ENCODE results near the gene COASY.
A peak's percentile ranks its signal among the peaks of the same experiment; 100 is the strongest.

The COASY gene

GRCh38 chr17:42608305-42609181 is 46.6 kb downstream of the COASY start:
- TF ChIP-seq CTCF (IDR thresholded peaks at IDR 0.05; ENCODE audit: control insufficient read depth, extremely low read depth, insufficient read depth) = no peak
- H3K4me3 ChIP-seq (ENCODE audit: low read depth, low read length) = peak overlapping the region; percentile 84
- no peak for DNase-seq (ENCODE audit: low read depth)

DNA sequence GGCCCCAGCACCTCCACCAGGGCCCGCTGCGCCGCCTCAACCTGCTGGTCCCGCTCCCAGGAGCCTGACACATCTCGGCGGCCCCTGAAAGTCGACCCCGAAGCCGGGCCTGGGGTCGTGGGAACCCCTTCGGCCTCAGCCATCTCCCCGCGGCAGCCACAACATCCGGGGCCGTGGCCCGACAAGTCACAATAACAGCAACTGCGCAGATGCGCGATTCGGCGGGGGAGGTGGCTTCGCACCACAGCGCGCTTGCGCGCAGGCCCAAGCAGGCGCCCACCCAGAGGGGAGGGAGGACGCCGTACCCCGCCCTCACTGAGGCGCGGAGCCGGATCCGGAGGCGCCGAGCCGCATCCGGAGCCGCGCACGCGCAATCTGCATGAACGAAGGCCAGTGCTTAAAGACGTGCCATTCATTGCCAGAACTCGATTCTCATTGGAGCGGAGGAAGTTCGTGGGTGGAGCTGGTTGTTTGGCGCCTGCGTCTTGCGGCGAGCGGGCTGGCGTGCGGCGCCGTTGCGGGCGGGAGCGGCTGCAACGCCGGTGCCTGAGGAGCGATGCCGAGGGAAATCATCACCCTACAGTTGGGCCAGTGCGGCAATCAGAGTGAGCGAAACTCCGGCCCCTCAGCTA is 47.4 kb downstream of the COASY start, which contains the start of the genes RETREG3 and TUBG1:
Gene RETREG3 (minus strand): TSS at position 193 of the 632 bp plus-strand sequence. CDS start 50 bp downstream, at position 143.
Gene TUBG1 (plus strand): TSS at position 502 of the 632 bp plus-strand sequence. CDS start 55 bp downstream, at position 557.
- H3K4me3 ChIP-seq (ENCODE audit: low read depth, low read length) = peak within 1 kb of the TSS; percentile 84
- peak; percentile 98 for DNase-seq (ENCODE audit: low read depth)
- TF ChIP-seq CTCF (IDR thresholded peaks at IDR 0.05; ENCODE audit: control insufficient read depth, extremely low read depth, insufficient read depth) = no peak

GRCh38 chr17:42609814-42610801 is 48.2 kb downstream of the COASY start:
- DNase-seq (ENCODE audit: low read depth) = peak; percentile 42
- H3K4me3 ChIP-seq (ENCODE audit: low read depth, low read length) = peak overlapping the region; percentile 84

- TF ChIP-seq CTCF (IDR thresholded peaks at IDR 0.05; ENCODE audit: control insufficient read depth, extremely low read depth, insufficient read depth) = no peak
Measured at GRCh38 chr17:42612013-42612412, 50.1 kb downstream of the COASY start.

DNA sequence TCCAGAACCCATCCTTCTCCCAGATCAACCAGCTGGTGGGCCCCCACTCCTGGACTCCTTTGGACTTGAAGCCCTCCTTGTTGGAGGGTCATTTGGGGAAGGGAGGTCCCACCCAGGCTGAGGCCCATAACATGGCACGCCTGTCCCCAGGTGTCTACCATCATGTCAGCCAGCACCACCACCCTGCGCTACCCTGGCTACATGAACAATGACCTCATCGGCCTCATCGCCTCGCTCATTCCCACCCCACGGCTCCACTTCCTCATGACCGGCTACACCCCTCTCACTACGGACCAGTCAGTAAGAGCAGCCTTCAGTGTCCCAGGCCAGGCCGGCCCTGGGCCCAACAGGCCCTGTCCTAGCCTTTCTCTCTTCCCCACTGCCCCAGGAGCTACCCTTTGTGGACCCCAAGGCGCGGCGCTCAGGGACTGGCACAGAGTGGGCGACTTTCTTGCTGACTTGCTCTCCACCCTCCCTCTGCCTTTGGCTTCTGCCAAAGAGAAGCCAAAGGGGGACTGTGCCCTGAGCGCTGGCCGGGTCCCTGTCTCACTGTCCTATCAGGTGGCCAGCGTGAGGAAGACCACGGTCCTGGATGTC is 51.8 kb downstream of the COASY start:
- DNase-seq (ENCODE audit: low read depth) = no peak
- H3K4me3 ChIP-seq (ENCODE audit: low read depth, low read length) = no peak overlapping the region
- TF ChIP-seq CTCF (IDR thresholded peaks at IDR 0.05; ENCODE audit: control insufficient read depth, extremely low read depth, insufficient read depth) = no peak

More at GRCh38 chr17:42612013-42612412, 50.1 kb downstream of the COASY start:
- DNase-seq (ENCODE audit: low read depth) = no peak
- no peak overlapping the region for H3K4me3 ChIP-seq (ENCODE audit: low read depth, low read length)

Measured in LNCaP clone FGC (cell line).